ENCODE measurements around the gene CSPG4.
"Not testable (repeated sequence)": the region's sequence is repeated elsewhere in the genome, so short reads cannot be mapped to it uniquely, and the experiment has no call there.

The CSPG4 gene

GRCh38 chr15:75647370-75648155 is 65.1 kb downstream of the CSPG4 start, which contains the start of gene SNX33:
SNX33 (plus strand) TSS chr15:75647912; CDS start chr15:75649103, 1,191 bp downstream.
- peak; percentile 54 for DNase-seq

- no peak for DNase-seq
These were observed 65.7 kb downstream of the CSPG4 start for GRCh38 chr15:75646944-75647364.

GRCh38 chr15:75646112-75646943 is 66.3 kb downstream of the CSPG4 start:
- no peak for DNase-seq

- no peak for DNase-seq
These were observed 68.3 kb downstream of the CSPG4 start for GRCh38 chr15:75644376-75644775.

GRCh38 chr15:75641603-75642002 is 71.0 kb downstream of the CSPG4 start:
- DNase-seq, result no peak

GRCh38 chr15:75641179-75641503 is 71.5 kb downstream of the CSPG4 start:
- no peak for DNase-seq

- DNase-seq, result peak; percentile 54
These were observed 72.0 kb downstream of the CSPG4 start for GRCh38 chr15:75640483-75641178.

GRCh38 chr15:75639709-75640482 is 72.8 kb downstream of the CSPG4 start, which contains the start of gene IMP3:
IMP3 (minus strand) TSS chr15:75640224; CDS start chr15:75640168, 56 bp downstream.
- DNase-seq, result peak; percentile 94

- DNase-seq, result no peak
These were observed 73.4 kb downstream of the CSPG4 start for GRCh38 chr15:75639191-75639708.

GRCh38 chr15:75637245-75638009 is 75.2 kb downstream of the CSPG4 start:
- no peak for DNase-seq

GRCh38 chr15:75636026-75636425 is 76.6 kb downstream of the CSPG4 start:
- no peak for DNase-seq

GRCh38 chr15:75633922-75634321 is 78.7 kb downstream of the CSPG4 start:
- DNase-seq, result not testable (repeated sequence)

GRCh38 chr15:75631935-75632334 is 80.7 kb downstream of the CSPG4 start:
- DNase-seq, result no peak

GRCh38 chr15:75625542-75626347 is 86.9 kb downstream of the CSPG4 start, which contains the start of gene SNUPN:
SNUPN (minus strand) TSS chr15:75625725; CDS start chr15:75621051, 4,674 bp downstream.
- DNase-seq, result peak; percentile 94
